GM19468 (cell line): ENCODE measurements around the gene TCF21.

Source experiments
- ATAC-seq: cut with Tn5 transposase; IDR thresholded peaks from one replicate; pipeline ENCODE4 v1.9.1; 2021; ENCODE audit warnings: mild to moderate bottlenecking, moderate library complexity, moderate number of reproducible peaks; ENCODE audit not compliant: unreplicated experiment; ENCODE audit errors: extremely low read depth

Gene TCF21

GRCh38 chr6:133887880-133888230 lies 1.1 kb upstream of the TCF21 start:
- ATAC-seq, result no peak

- ATAC-seq, result no peak
Observed at GRCh38 chr6:133889557-133890403, 867 bp downstream of the TCF21 start.

- ATAC-seq, result no peak
Observed at GRCh38 chr6:133890711-133891148, 1.8 kb downstream of the TCF21 start.

- ATAC-seq, result no peak
Observed at GRCh38 chr6:133891149-133891926, 2.4 kb downstream of the TCF21 start.

- ATAC-seq, result no peak
Observed at GRCh38 chr6:133891927-133892812, 3.3 kb downstream of the TCF21 start.

GRCh38 chr6:133892813-133893691 lies 4.1 kb downstream of the TCF21 start:
- ATAC-seq, result no peak

- ATAC-seq, result no peak
Observed at GRCh38 chr6:133893946-133894345, 5.0 kb downstream of the TCF21 start.

GRCh38 chr6:133894369-133894768 lies 5.5 kb downstream of the TCF21 start:
- no peak for ATAC-seq

- no peak for ATAC-seq
Observed at GRCh38 chr6:133894795-133895358, 6.0 kb downstream of the TCF21 start.

- ATAC-seq, result no peak
Observed at GRCh38 chr6:133895573-133896343, 6.8 kb downstream of the TCF21 start.

- ATAC-seq, result no peak
Observed at GRCh38 chr6:133896344-133896721, 7.4 kb downstream of the TCF21 start.

GRCh38 chr6:133898263-133898662 lies 9.3 kb downstream of the TCF21 start:
- no peak for ATAC-seq

- no peak for ATAC-seq
Observed at GRCh38 chr6:133899556-133899955, 10.6 kb downstream of the TCF21 start.

GRCh38 chr6:133903855-133904254 lies 14.9 kb downstream of the TCF21 start:
- no peak for ATAC-seq

- ATAC-seq, result no peak
Observed at GRCh38 chr6:133906050-133906449, 17.1 kb downstream of the TCF21 start.

- ATAC-seq, result peak; percentile 50
Observed at GRCh38 chr6:133916650-133917151, 27.8 kb downstream of the TCF21 start.

- ATAC-seq, result no peak
Observed at GRCh38 chr6:133917781-133918180, 28.9 kb downstream of the TCF21 start.

- no peak for ATAC-seq
Observed at GRCh38 chr6:133918208-133918930, 29.5 kb downstream of the TCF21 start.
